Ascending aorta (tissue), 2 donors: ENCODE measurements around the gene APOBEC3F. TPM values are rescaled to one million over a fixed set of nuclear protein-coding genes. Genes with fewer than 3 reads are reported as not detected.
"Not testable (repeated sequence)": the region's sequence is repeated elsewhere in the genome, so short reads cannot be mapped to it uniquely, and the experiment has no call there.

ENCODE experiments used
- DNase-seq, 2 donors: peaks; one replicate each; pipeline ENCODE4 v3.0.0-alpha.2; 2019; ENCODE audit warnings: low spot score in 2 of 2
- H3K27ac ChIP-seq, 2 donors: fragments of 200-600 bp; sonication (generic); one replicate each; pipeline ENCODE4 v1.5.1; 2016 to 2017; ENCODE audit warnings: mild to moderate bottlenecking in 1 of 2
- H3K27me3 ChIP-seq: fragments of 200-600 bp; sonication (generic); one replicate; pipeline ENCODE4 v1.5.1; 2017
- H3K36me3 ChIP-seq, 2 donors: fragments of 200-600 bp; sonication (generic); one replicate each; pipeline ENCODE4 v1.5.1; 2016
- H3K4me1 ChIP-seq, 2 donors: fragments of 200-600 bp; sonication (generic); one replicate each; pipeline ENCODE4 v1.5.1; 2016 to 2017; ENCODE audit warnings: mild to moderate bottlenecking in 1 of 2
- H3K4me3 ChIP-seq, 2 donors: fragments of 200-600 bp; sonication (generic); one replicate each; pipeline ENCODE4 v1.5.1; 2016 to 2017; ENCODE audit warnings: mild to moderate bottlenecking in 1 of 2
- H3K9me3 ChIP-seq, 2 donors: fragments of 200-600 bp; sonication (generic); one replicate each; pipeline ENCODE4 v1.5.1; 2016
- intact Hi-C: fragments of 100-400 bp; cut with DNase I; formaldehyde crosslinking; loops from one replicate; pipeline ENCODE4 v1.15.1; 2023
- total RNA-seq: library from RNA; depleted of rRNA; stranded (reverse); fragments of >200 nt; gene quantifications from one replicate; pipeline ENCODE4 v1.1.0, GENCODE V29; 2016
- TF ChIP-seq, protein P1 (sequence below), 3 experiments: fragments of 200-600 bp in 2 of 3; fragments of 450-650 bp in 1 of 3; sonication (generic) in 2 of 3; IDR thresholded peaks; one replicate each; pipeline ENCODE4 v1.5.1; 2016 to 2019; ENCODE audit warnings: antibody characterized with exemption in 3 of 3, mild to moderate bottlenecking in 1 of 3, moderate library complexity in 1 of 3

The APOBEC3F gene
- total RNA-seq, 1 donor from 2014 or later: 0.11 TPM

DNA sequence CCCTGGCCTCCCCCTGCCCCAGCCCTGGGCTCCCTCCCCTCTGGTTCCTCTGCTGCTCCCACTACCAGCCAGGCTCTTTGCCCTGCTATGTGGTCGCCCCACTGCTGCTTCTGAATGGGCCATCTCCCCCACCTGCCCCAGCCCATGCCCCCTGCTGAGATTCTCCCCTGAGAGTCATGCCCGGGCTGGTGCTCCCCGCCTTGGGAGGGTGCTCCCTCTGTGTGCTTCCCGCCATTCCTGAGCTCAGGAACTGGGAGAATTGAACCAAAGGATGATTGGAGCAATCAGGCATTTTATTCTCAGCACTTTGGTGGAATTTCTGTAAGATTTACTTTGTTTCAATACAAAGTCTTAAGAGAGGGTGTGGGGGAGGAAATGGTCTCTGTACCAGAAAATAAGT is 12.9 kb upstream of the APOBEC3F start:
- Histone ChIP-seq H3K4me1 (no peaks in the 10 kb centered on the region), H3K9me3 (no peaks in the 10 kb centered on the region), H3K36me3 (no peaks in the 10 kb centered on the region), H3K4me3 (no peak overlapping the region), H3K27ac (no peak overlapping the region), H3K27me3 (no peaks in the 10 kb centered on the region)
- no peak for DNase-seq
- intact Hi-C loops: no loop called here
- TF ChIP-seq, protein P1, sequence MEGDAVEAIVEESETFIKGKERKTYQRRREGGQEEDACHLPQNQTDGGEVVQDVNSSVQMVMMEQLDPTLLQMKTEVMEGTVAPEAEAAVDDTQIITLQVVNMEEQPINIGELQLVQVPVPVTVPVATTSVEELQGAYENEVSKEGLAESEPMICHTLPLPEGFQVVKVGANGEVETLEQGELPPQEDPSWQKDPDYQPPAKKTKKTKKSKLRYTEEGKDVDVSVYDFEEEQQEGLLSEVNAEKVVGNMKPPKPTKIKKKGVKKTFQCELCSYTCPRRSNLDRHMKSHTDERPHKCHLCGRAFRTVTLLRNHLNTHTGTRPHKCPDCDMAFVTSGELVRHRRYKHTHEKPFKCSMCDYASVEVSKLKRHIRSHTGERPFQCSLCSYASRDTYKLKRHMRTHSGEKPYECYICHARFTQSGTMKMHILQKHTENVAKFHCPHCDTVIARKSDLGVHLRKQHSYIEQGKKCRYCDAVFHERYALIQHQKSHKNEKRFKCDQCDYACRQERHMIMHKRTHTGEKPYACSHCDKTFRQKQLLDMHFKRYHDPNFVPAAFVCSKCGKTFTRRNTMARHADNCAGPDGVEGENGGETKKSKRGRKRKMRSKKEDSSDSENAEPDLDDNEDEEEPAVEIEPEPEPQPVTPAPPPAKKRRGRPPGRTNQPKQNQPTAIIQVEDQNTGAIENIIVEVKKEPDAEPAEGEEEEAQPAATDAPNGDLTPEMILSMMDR (IDR thresholded peaks at IDR 0.05): no peak

DNA sequence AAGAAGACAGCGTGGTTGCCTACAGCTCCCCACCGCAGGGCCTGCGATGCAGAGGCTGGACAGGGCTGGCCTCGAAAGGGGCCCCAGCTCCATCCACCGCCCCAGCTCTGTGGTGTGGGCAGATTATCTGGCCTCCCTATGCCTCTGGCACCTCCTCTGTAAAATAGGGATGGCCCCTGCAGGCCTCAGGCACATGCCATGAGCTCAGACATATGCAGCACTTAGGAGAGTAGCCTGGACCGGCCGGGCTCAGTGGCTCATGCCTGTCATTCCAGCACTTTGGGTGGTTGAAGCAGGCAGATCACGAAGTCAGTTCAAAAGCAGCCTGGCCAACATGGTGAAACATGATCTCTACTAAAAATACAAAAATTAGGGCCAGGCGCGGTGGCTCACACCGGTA is 12.4 kb upstream of the APOBEC3F start:
- DNase-seq: no peak
- no peaks in the 10 kb centered on the region for H3K4me1 ChIP-seq
- TF ChIP-seq, protein P1 (IDR thresholded peaks at IDR 0.05): no peak
- no peaks in the 10 kb centered on the region for H3K36me3 ChIP-seq
- no peak overlapping the region for H3K4me3 ChIP-seq
- intact Hi-C loops: no loop called here
- no peak overlapping the region for H3K27ac ChIP-seq
- H3K9me3 ChIP-seq: no peaks in the 10 kb centered on the region
- H3K27me3 ChIP-seq: no peaks in the 10 kb centered on the region

DNA sequence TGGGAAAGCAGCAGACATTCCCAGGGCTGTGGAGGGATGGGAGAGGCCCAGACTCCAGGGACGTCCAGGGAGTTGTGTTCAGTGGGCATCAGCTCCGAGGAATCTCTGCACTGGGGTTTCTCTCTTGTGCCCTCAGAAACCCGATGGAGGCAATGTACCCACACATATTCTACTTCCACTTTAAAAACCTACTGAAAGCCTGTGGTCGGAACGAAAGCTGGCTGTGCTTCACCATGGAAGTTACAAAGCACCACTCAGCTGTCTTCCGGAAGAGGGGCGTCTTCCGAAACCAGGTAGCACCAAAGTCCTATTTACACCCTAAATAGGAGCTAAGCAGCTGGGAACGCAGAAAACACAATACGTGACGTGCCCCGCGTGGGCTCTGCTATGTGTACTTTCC is 11.4 kb upstream of the APOBEC3F start:
- H3K9me3 ChIP-seq: no peaks in the 10 kb centered on the region
- no peaks in the 10 kb centered on the region for H3K36me3 ChIP-seq
- TF ChIP-seq, protein P1 (IDR thresholded peaks at IDR 0.05): no peak
- H3K4me1 ChIP-seq: no peaks in the 10 kb centered on the region
- intact Hi-C loops: no loop called here
- DNase-seq: no peak
- no peaks in the 10 kb centered on the region for H3K27me3 ChIP-seq
- no peak overlapping the region for H3K4me3 ChIP-seq
- H3K27ac ChIP-seq: no peak overlapping the region

DNA sequence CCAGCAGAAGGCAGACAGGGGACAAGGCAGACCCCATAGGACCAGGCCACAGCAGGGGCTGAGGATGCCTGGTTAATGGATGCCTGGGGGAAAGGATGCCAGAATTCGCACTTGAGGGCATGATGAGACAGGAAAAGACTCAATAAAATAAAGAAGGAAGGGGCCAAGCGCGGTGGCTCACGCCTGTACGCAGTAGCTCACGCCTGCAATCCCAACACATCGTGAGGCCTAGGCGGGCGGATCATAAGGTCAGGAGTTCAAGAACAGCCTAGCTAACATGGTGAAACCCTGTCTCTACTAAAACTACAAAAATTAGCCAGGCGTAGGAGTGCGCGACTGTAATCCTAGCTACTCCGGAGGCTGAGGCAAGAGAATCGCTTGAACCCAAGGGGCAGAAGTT is 10.0 kb upstream of the APOBEC3F start:
- no peaks in the 10 kb centered on the region for H3K36me3 ChIP-seq
- intact Hi-C loops: no loop called here
- no peak overlapping the region for H3K4me3 ChIP-seq
- TF ChIP-seq, protein P1 (IDR thresholded peaks at IDR 0.05): no peak
- no peaks in the 10 kb centered on the region for H3K4me1 ChIP-seq
- H3K27me3 ChIP-seq: no peaks in the 10 kb centered on the region
- no peak for DNase-seq
- H3K9me3 ChIP-seq: no peaks in the 10 kb centered on the region
- H3K27ac ChIP-seq: no peak overlapping the region

DNA sequence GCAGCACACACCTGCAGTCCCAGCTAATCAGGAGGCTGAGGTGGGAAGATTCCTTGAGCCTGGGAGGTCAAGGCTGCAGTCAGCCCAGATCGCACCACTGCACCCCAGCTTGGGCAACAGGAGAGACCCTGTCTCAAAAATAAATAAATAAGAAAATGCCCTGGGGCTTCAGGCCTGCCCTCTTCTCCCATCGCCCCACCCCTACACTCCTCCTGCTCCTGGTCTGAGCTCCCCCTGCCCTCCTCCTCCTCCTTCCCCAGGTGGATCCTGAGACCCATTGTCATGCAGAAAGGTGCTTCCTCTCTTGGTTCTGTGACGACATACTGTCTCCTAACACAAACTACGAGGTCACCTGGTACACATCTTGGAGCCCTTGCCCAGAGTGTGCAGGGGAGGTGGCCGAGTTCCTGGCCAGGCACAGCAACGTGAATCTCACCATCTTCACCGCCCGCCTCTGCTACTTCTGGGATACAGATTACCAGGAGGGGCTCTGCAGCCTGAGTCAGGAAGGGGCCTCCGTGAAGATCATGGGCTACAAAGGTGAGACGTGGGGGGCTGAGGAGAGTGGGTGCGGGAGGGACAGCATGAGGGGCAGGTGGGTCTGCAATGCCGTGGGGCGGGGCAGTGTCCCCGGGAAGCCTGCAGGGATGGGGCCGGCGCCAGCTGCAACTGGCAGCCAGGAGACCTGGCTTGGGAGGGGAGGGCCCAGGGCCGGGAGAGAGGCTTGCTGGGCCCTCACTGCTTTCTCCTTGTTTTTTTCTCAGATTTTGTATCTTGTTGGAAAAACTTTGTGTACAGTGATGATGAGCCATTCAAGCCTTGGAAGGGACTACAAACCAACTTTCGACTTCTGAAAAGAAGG is 9.0 kb upstream of the APOBEC3F start:
- DNase-seq, intact Hi-C loops, H3K36me3 ChIP-seq, H3K9me3 ChIP-seq, H3K4me1 ChIP-seq, H3K27ac ChIP-seq, H3K27me3 ChIP-seq, H3K4me3 ChIP-seq: not testable (repeated sequence)

DNA sequence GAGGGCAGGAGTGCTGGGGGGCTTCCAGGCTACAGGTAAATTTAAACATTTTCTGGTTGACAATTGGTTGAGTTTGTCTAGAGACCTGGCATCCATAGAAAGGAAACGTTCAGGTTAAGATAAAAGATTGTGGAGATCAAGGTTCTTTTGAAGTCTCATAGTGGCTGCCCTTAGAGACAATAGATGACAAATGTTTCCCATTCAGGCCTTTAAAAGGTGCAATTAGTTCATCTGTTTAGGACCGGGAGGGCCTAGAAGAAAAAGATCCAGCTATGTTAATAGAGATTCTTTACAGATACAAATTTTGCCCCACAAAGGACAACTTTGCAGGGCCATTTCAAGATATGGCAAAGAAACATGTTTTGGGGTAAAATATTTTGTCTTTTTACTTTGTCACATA is 3.6 kb upstream of the APOBEC3F start:
- H3K4me1 ChIP-seq, H3K27ac ChIP-seq, H3K36me3 ChIP-seq, H3K9me3 ChIP-seq, H3K4me3 ChIP-seq, intact Hi-C loops, H3K27me3 ChIP-seq, DNase-seq: not testable (repeated sequence)
